Lower leg skin (tissue), 3 donors: Measurements from ENCODE around the gene CCL22.

Source experiments
- CTCF ChIP-seq, 3 donors: fragments of 450-650 bp; IDR thresholded peaks; one replicate each; pipeline ENCODE4 v1.5.1; 2016; ENCODE audit warnings: antibody characterized with exemption in 3 of 3, mild to moderate bottlenecking in 3 of 3, moderate library complexity in 2 of 3
- POLR2A ChIP-seq, 2 donors: fragments of 450-650 bp; IDR thresholded peaks; one replicate each; pipeline ENCODE4 v1.6.1; 2016 to 2017; ENCODE audit warnings: antibody characterized with exemption in 2 of 2, mild to moderate bottlenecking in 1 of 2, moderate library complexity in 1 of 2

- no peak for TF ChIP-seq CTCF (IDR thresholded peaks at IDR 0.05)
- no peak for TF ChIP-seq POLR2A (IDR thresholded peaks at IDR 0.05)
Observed at GRCh38 chr16:57316390-57317017, 42.1 kb upstream of the CCL22 start.
